Fibroblast of mammary gland (primary cell): ENCODE measurements around the gene PXN.
A peak's percentile ranks its signal among the peaks of the same experiment; 100 is the strongest.

ENCODE experiments used
- DNase-seq: peaks from one replicate; pipeline ENCODE4 v3.0.0-alpha.2; 2010; ENCODE audit warnings: low read depth
- H3K4me3 ChIP-seq: 2 replicates; pipeline ENCODE4 v1.5.1; 2011; ENCODE audit warnings: low read depth, mild to moderate bottlenecking, low read length, moderate library complexity; ENCODE audit not compliant: control insufficient read depth
- TF ChIP-seq, protein P1 (sequence below): conservative IDR thresholded peaks from 2 replicates; pipeline ENCODE4 v1.5.1; 2011; ENCODE audit warnings: low read depth, low read length, inconsistent platforms; ENCODE audit not compliant: control insufficient read depth, insufficient read depth

Gene PXN

DNA sequence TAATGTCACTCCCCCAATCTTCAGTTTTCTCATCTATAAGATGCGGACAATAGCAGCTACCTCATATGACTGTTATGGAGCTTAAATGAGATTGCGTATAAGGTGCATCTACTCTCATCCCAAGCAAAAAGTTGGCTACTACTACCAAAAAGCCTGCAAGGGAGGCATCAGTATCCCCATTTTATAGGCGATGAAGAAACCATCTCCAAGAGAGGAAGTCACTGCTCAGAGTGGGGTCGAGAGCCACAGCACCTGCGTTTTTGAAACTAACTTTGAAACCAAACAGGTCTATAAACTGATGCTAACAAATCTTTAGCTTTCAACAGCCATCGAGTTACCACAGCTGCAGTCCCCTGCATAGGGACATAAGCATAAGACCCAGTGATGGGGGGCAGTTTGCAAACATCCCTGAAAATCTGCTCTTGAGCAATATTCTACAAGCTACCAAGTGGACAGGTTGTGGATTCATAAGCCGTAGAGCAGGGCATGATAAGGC lies 74.5 kb downstream of the PXN start:
- TF ChIP-seq, protein P1, sequence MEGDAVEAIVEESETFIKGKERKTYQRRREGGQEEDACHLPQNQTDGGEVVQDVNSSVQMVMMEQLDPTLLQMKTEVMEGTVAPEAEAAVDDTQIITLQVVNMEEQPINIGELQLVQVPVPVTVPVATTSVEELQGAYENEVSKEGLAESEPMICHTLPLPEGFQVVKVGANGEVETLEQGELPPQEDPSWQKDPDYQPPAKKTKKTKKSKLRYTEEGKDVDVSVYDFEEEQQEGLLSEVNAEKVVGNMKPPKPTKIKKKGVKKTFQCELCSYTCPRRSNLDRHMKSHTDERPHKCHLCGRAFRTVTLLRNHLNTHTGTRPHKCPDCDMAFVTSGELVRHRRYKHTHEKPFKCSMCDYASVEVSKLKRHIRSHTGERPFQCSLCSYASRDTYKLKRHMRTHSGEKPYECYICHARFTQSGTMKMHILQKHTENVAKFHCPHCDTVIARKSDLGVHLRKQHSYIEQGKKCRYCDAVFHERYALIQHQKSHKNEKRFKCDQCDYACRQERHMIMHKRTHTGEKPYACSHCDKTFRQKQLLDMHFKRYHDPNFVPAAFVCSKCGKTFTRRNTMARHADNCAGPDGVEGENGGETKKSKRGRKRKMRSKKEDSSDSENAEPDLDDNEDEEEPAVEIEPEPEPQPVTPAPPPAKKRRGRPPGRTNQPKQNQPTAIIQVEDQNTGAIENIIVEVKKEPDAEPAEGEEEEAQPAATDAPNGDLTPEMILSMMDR: no peak
- no peak overlapping the region for H3K4me3 ChIP-seq
- no peak for DNase-seq

- no peak for DNase-seq
- H3K4me3 ChIP-seq: no peak overlapping the region
- TF ChIP-seq, protein P1: no peak
Observed at GRCh38 chr12:120190386-120190785, 75.1 kb downstream of the PXN start.

- DNase-seq: no peak
- TF ChIP-seq, protein P1: no peak
- H3K4me3 ChIP-seq: no peak overlapping the region
Observed at GRCh38 chr12:120186654-120187053, 78.9 kb downstream of the PXN start.

DNA sequence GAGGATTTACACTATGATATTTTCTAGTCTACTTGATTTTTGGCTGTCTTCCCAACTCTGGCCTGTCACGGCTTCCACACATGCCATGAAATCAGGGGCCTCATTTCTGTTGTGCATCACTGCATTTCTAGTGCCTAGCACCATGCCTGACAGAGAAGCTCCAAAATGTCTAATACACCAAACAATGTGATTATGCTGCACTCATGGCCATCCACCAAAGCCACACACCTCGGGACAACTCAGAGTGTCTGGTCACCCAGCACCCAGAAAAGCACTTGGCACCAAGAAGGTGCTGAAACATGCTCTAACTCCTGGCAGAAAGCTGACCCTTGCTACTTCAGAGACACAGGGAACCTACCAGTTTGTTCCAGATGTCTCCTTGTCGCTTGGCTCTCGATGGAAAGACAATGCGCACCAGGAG lies 82.3 kb downstream of the PXN start:
- peak; percentile 41 for DNase-seq
- TF ChIP-seq, protein P1: no peak
- H3K4me3 ChIP-seq: no peak overlapping the region

DNA sequence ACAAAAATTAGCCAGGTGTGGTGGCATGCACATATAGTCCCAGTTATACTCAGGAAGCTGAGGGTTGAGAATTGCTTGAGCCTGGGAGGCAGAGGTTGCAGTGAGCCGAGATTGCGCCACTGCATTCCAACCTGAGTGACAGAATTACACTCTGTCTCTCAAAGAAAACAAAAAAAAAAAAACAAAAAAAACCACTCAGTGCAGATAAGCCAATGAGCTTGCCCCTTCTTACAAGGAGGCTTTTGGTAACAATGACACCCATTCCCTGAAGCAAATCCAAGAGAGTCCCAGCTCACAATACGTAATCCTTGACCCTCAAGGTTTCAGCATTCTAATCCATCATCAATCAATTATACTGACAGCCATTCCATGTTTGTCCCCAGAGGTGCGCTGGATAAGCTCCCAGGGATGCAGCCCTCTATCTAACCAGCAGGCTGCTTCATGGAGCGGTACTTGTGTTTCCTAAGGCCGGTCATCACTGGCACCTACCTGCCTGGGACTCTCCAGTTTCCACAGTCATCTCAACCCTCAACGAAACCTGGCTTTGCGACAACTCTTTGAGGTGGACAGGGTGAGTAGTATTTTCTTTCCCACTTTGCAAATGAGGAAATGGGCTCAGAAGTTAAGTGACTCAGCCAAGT lies 83.4 kb downstream of the PXN start:
- no peak overlapping the region for H3K4me3 ChIP-seq
- peak; percentile 90 for DNase-seq
- TF ChIP-seq, protein P1: peak; percentile 21

- no peak overlapping the region for H3K4me3 ChIP-seq
- no peak for DNase-seq
- TF ChIP-seq, protein P1: no peak
Observed at GRCh38 chr12:120180975-120181374, 84.6 kb downstream of the PXN start.
